NCI-H526 (cell line): ENCODE data around the gene DOCK11.

Experiments used
- DNase-seq, 2 experiments: peaks; one replicate each; lab custom pipeline; 2025; lab: John Stamatoyannopoulos, UW

Gene DOCK11

GRCh38 chrX:118502161-118502789, 6.7 kb downstream of the DOCK11 start:
- DNase-seq = no peak

- no peak for DNase-seq
These were observed 7.8 kb downstream of the DOCK11 start for GRCh38 chrX:118503260-118504041.

- DNase-seq = no peak
These were observed 9.0 kb downstream of the DOCK11 start for GRCh38 chrX:118504581-118504980.

- no peak for DNase-seq
These were observed 11.3 kb downstream of the DOCK11 start for GRCh38 chrX:118506805-118507480.

GRCh38 chrX:118507766-118508165, 12.2 kb downstream of the DOCK11 start:
- DNase-seq = no peak

- no peak for DNase-seq
These were observed 12.6 kb downstream of the DOCK11 start for GRCh38 chrX:118508221-118508620.

- DNase-seq = no peak
These were observed 13.0 kb downstream of the DOCK11 start for GRCh38 chrX:118508635-118509034.

- no peak for DNase-seq
These were observed 14.5 kb downstream of the DOCK11 start for GRCh38 chrX:118510111-118510510.

- DNase-seq = no peak
These were observed 17.7 kb downstream of the DOCK11 start for GRCh38 chrX:118513120-118513898.

GRCh38 chrX:118519411-118520215, 24.0 kb downstream of the DOCK11 start:
- no peak for DNase-seq

- DNase-seq = no peak
These were observed 24.9 kb downstream of the DOCK11 start for GRCh38 chrX:118520216-118521206.

GRCh38 chrX:118521435-118521834, 25.8 kb downstream of the DOCK11 start:
- DNase-seq = no peak

GRCh38 chrX:118522230-118522926, 26.8 kb downstream of the DOCK11 start:
- DNase-seq = no peak

- no peak for DNase-seq
These were observed 28.3 kb downstream of the DOCK11 start for GRCh38 chrX:118523920-118524319.

- DNase-seq = no peak
These were observed 28.7 kb downstream of the DOCK11 start for GRCh38 chrX:118524344-118524743.

- no peak for DNase-seq
These were observed 29.6 kb downstream of the DOCK11 start for GRCh38 chrX:118525174-118525730.

- DNase-seq = no peak
These were observed 30.5 kb downstream of the DOCK11 start for GRCh38 chrX:118526149-118526548.

GRCh38 chrX:118528071-118528737, 32.6 kb downstream of the DOCK11 start:
- DNase-seq = no peak
